SH-SY5Y (cell line): ENCODE data around the gene RTP5.

Source experiments
- GATA2 ChIP-seq: IDR thresholded peaks from 2 replicates; pipeline ENCODE4 v1.6.1; 2011; ENCODE audit warnings: mild to moderate bottlenecking, low read depth, low read length
- GATA3 ChIP-seq: IDR thresholded peaks from 2 replicates; pipeline ENCODE4 v1.6.1; 2011; ENCODE audit warnings: low read depth, mild to moderate bottlenecking, low read length, moderate library complexity

Gene RTP5

GRCh38 chr2:241905716-241906377 is 36.3 kb downstream of the RTP5 start:
- TF ChIP-seq GATA2 (no peak), GATA3 (no peak)

- TF ChIP-seq GATA3, result no peak
- TF ChIP-seq GATA2, result no peak
These were observed 37.5 kb downstream of the RTP5 start for GRCh38 chr2:241906826-241907570.

- TF ChIP-seq GATA3 (no peak), GATA2 (no peak)
These were observed 39.3 kb downstream of the RTP5 start for GRCh38 chr2:241908686-241909420.

GRCh38 chr2:241909769-241910168 is 40.2 kb downstream of the RTP5 start:
- TF ChIP-seq GATA2 (no peak), GATA3 (no peak)

GRCh38 chr2:241910604-241911520 is 41.3 kb downstream of the RTP5 start:
- TF ChIP-seq GATA2, result no peak
- TF ChIP-seq GATA3, result no peak

- TF ChIP-seq GATA2 (no peak), GATA3 (no peak)
These were observed 42.0 kb downstream of the RTP5 start for GRCh38 chr2:241911551-241911950.

GRCh38 chr2:241912021-241912555 is 42.6 kb downstream of the RTP5 start:
- TF ChIP-seq GATA3, result no peak

GRCh38 chr2:241913703-241914102 is 44.2 kb downstream of the RTP5 start:
- TF ChIP-seq GATA2 (no peak), GATA3 (no peak)

GRCh38 chr2:241914542-241914941 is 45.0 kb downstream of the RTP5 start:
- TF ChIP-seq GATA3 (no peak), GATA2 (no peak)

GRCh38 chr2:241922411-241922810 is 52.9 kb downstream of the RTP5 start:
- TF ChIP-seq GATA2 (no peak), GATA3 (no peak)
